GM12892 (cell line): ENCODE results near the gene ARL15.

Source experiments
- DNase-seq: peaks from one replicate; pipeline ENCODE4 v3.0.0; 2011; ENCODE audit not compliant: insufficient read length
- FAIRE-seq: peaks from 2 replicates; lab custom pipeline; 2011; peaks lifted over from hg19 to GRCh38; lab: Jason Lieb, UNC
- POLR2A ChIP-seq: IDR thresholded peaks from 2 replicates; pipeline ENCODE4 v1.6.1; 2011; ENCODE audit warnings: low read depth, low read length, control low read depth
- POLR2AphosphoS5 ChIP-seq: IDR thresholded peaks from 2 replicates; pipeline ENCODE4 v1.6.1; 2011; ENCODE audit warnings: low read depth, low read length, control low read depth
- TAF1 ChIP-seq: IDR thresholded peaks from 2 replicates; pipeline ENCODE4 v1.6.1; 2011; ENCODE audit warnings: low read depth, mild to moderate bottlenecking, control low read depth, low read length, borderline replicate concordance

Gene ARL15

DNA sequence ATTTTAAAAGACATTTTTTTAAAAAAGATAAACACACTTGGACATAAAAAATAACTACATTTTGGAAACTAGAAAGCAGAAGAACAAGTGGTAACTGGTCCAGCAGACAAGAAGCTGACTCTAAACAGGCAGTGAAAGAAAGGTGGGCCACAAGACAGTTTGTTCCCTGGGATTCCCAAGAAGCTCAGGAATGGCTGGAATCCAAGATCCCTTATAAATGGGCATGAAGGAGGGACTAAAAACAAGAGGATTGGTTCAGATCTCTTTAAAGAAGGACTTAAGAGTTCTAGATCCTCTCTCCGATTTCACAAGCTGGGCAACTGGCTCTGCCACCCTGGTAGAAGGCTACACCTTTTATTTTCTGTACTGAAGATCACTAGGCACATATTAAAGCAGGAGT lies 102.8 kb downstream of the ARL15 start:
- TF ChIP-seq POLR2A (no peak), TAF1 (no peak), POLR2AphosphoS5 (no peak)
- DNase-seq (no peak), FAIRE-seq (no peak)

GRCh38 chr5:54206580-54207229 lies 103.7 kb downstream of the ARL15 start:
- TF ChIP-seq POLR2AphosphoS5 (no peak), TAF1 (no peak), POLR2A (no peak)
- FAIRE-seq (peak; percentile 73), DNase-seq (no peak)

- FAIRE-seq: no peak
- TF ChIP-seq POLR2AphosphoS5 (no peak), POLR2A (no peak), TAF1 (no peak)
- DNase-seq: no peak
These were observed 104.5 kb downstream of the ARL15 start for GRCh38 chr5:54205918-54206317.

DNA sequence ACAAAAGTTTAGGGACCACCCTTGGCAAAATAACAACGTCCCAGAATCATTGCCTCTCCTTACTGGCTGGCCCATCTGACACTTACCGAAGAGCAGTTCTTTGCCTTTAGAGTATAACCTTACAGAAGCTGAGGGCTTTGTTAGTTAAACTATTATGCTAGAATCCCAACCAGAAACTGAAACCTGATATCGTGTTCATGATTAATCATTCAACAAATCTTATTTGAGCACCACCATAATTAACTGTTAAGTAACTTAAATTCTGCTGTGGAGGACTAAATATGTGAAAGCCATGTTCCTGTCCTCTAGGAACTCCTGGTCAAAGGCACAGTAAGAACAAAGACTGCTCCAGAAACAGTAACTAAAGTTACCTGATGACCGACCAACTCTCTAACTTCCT lies 104.9 kb downstream of the ARL15 start:
- DNase-seq (no peak), FAIRE-seq (no peak)
- TF ChIP-seq TAF1 (no peak), POLR2A (no peak), POLR2AphosphoS5 (no peak)

DNA sequence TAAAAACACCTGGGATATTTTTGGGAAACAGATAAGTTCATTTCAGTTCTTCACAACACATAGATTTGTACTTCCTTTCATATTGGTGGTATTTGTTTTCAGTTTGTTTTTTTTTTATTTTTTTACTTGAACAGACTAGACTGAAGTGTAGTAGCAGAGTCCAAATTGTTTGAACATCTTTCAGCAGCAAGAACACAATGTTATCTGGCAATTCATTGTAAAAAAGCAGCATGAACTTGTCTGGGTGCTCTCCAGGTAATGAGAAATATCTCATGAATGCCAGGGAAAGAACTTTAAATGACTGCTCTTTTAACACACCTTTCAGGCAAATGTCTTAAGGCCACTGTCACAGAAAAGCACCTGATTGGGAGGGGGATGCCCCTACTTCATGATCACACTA lies 113.4 kb downstream of the ARL15 start:
- TF ChIP-seq POLR2A (no peak), TAF1 (no peak), POLR2AphosphoS5 (no peak)
- FAIRE-seq: no peak

DNA sequence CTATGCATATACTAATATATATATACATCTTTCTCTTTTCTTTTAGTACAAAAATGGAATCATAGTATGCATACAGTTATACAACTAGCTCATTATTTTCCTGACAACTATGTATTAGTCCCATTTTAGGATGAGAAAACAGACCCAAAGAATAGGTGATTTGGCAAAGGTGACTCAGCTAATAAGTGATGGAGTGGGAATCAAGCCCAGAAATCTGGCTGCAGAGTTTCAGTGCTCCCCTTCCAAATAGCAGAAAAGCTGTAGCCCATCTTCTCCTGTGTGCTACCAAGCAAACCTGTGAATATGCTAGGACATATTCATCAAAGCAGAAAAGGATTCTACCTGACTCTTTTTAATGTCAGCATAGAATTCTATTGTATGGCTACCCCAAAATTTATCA lies 114.7 kb downstream of the ARL15 start:
- DNase-seq (no peak), FAIRE-seq (no peak)
- no peak for TF ChIP-seq POLR2A
- TF ChIP-seq POLR2AphosphoS5: no peak
- no peak for TF ChIP-seq TAF1

More for the DNA sequence above, 113.4 kb downstream of the ARL15 start:
- no peak for DNase-seq

DNA sequence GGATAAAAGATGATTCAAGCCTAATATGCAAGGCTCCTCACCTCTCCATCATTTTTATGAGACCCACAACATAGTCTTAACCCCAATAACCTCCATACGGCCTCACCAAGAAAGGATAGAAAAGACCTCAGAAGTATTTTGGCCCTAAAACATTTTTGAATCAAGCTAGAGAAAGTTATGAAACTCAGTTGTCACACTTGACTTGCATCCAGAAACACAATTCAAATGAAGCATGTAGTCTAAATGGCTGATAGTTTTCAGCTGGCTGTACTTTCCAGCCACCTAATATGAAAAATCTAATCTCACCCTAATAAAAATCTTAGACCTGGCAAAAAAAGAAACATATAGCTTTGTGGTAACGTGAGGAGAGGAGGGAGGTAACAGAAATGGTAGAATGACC lies 116.1 kb downstream of the ARL15 start:
- no peak for TF ChIP-seq TAF1
- no peak for TF ChIP-seq POLR2A
- no peak for TF ChIP-seq POLR2AphosphoS5
- DNase-seq: no peak
- FAIRE-seq: peak; percentile 30

- no peak for DNase-seq
- FAIRE-seq: no peak
- no peak for TF ChIP-seq POLR2A
- no peak for TF ChIP-seq TAF1
- no peak for TF ChIP-seq POLR2AphosphoS5
These were observed 122.7 kb downstream of the ARL15 start for GRCh38 chr5:54187694-54188093.

GRCh38 chr5:54186912-54187445 lies 123.4 kb downstream of the ARL15 start:
- no peak for DNase-seq

GRCh38 chr5:54186108-54186507 lies 124.3 kb downstream of the ARL15 start:
- DNase-seq: no peak
- no peak for FAIRE-seq
- no peak for TF ChIP-seq POLR2A

More at GRCh38 chr5:54186912-54187445, 123.4 kb downstream of the ARL15 start:
- FAIRE-seq: no peak
- TF ChIP-seq POLR2AphosphoS5: no peak
- no peak for TF ChIP-seq TAF1
- TF ChIP-seq POLR2A: no peak

GRCh38 chr5:54184806-54185205 lies 125.6 kb downstream of the ARL15 start:
- FAIRE-seq (no peak), DNase-seq (no peak)
- TF ChIP-seq POLR2A (no peak), POLR2AphosphoS5 (no peak), TAF1 (no peak)

GRCh38 chr5:54180630-54181031 lies 129.7 kb downstream of the ARL15 start:
- TF ChIP-seq POLR2A: no peak
- no peak for TF ChIP-seq TAF1
- TF ChIP-seq POLR2AphosphoS5: no peak
- DNase-seq (no peak), FAIRE-seq (no peak)

DNA sequence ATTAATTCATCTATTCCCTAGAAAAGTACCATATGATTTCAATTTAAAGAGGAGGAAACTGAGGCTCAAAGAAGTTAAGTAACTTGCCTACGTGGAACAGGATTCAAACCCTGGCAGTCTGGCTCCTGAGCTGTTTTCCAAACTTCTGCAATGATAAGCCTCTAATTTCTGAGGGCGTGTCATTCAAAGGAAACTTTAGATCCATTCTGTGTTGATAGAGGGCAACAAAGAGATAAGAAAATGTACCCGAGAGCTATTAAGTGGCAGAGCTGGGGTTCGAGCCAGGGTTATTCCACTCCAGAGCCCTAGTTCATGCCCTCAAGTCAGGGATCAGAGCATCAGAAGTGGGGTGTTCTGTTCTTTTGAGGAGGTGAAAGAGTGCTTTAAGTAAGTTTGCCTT lies 131.4 kb downstream of the ARL15 start:
- no peak for DNase-seq
- FAIRE-seq: no peak
- no peak for TF ChIP-seq POLR2A
- TF ChIP-seq POLR2AphosphoS5: no peak
- TF ChIP-seq TAF1: no peak
